Lower lobe of right lung (tissue), 2 donors: Measurements from ENCODE around the gene CAMK2D. TPM values are rescaled to one million over a fixed set of nuclear protein-coding genes. Genes with fewer than 3 reads are reported as not detected.

ENCODE experiments used
- ATAC-seq, 2 donors: fragments of 200-7000 bp; cut with Tn5 transposase; one replicate each; pipeline ENCODE4 v1.9.1; 2020 to 2022; ENCODE audit warnings: mild to moderate bottlenecking in 2 of 2, moderate library complexity in 2 of 2
- DNase-seq: peaks from one replicate; pipeline ENCODE4 v3.0.0-alpha.2; 2020
- H3K27ac ChIP-seq: fragments of 200-600 bp; one replicate; pipeline ENCODE4 v1.8.0; 2022
- H3K27me3 ChIP-seq: fragments of 200-600 bp; one replicate; pipeline ENCODE4 v1.8.0; 2022; ENCODE audit warnings: low read depth
- H3K36me3 ChIP-seq: fragments of 200-600 bp; one replicate; pipeline ENCODE4 v1.8.0; 2022; ENCODE audit warnings: mild to moderate bottlenecking
- H3K4me1 ChIP-seq: fragments of 200-600 bp; one replicate; pipeline ENCODE4 v1.8.0; 2022
- H3K4me3 ChIP-seq: fragments of 200-600 bp; one replicate; pipeline ENCODE4 v1.8.0; 2022; ENCODE audit warnings: mild to moderate bottlenecking
- H3K9me3 ChIP-seq: fragments of 200-600 bp; one replicate; pipeline ENCODE4 v1.8.0; 2022
- intact Hi-C: fragments of 100-400 bp; cut with DNase I; formaldehyde crosslinking; loops from one replicate; pipeline ENCODE4 v1.11.0; 2022
- total RNA-seq: library from RNA; stranded (reverse); fragmentation: NEBNext Ultra II Directional; extraction: Animal tissue kit (Norgen Biotek cat#: 25700); gene quantifications from one replicate; pipeline ENCODE4 v1.2.1, GENCODE V29; 2021
- TF ChIP-seq, protein P1 (sequence below): fragments of 200-600 bp; IDR thresholded peaks from one replicate; pipeline ENCODE4 v1.8.0; 2022; ENCODE audit warnings: antibody characterized with exemption, mild to moderate bottlenecking
- donor health status: DM: no; HTN: yes; CAD: no; lungs with severe emphysema.

CAMK2D gene
- total RNA-seq, 1 donor from 2014 or later: 40.7 TPM

DNA sequence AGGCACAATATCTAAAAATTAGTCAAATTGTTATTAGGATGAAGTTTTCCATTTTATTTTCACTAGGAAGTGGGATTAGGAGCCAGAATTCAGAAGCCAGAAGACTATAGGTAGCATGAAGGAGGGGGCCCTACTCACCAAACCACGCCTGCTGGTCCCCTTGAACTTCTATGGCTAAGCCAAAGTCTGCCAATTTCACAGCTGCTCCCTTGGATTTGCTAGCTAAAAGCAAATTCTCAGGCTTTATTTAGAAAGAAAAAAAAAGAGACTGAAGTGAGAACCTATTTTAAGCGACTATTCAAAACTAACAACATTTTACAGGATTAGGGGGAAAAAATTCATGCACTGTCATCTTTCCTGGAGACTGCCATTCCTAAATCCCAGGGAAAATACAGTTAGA, 224.3 kb downstream of the CAMK2D start:
- H3K4me1 ChIP-seq: no peaks in the 10 kb centered on the region
- no peak for ATAC-seq
- TF ChIP-seq, protein P1, sequence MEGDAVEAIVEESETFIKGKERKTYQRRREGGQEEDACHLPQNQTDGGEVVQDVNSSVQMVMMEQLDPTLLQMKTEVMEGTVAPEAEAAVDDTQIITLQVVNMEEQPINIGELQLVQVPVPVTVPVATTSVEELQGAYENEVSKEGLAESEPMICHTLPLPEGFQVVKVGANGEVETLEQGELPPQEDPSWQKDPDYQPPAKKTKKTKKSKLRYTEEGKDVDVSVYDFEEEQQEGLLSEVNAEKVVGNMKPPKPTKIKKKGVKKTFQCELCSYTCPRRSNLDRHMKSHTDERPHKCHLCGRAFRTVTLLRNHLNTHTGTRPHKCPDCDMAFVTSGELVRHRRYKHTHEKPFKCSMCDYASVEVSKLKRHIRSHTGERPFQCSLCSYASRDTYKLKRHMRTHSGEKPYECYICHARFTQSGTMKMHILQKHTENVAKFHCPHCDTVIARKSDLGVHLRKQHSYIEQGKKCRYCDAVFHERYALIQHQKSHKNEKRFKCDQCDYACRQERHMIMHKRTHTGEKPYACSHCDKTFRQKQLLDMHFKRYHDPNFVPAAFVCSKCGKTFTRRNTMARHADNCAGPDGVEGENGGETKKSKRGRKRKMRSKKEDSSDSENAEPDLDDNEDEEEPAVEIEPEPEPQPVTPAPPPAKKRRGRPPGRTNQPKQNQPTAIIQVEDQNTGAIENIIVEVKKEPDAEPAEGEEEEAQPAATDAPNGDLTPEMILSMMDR: no peak
- no peak overlapping the region for H3K4me3 ChIP-seq
- DNase-seq: no peak
- H3K9me3 ChIP-seq: no peaks in the 10 kb centered on the region
- no peak overlapping the region for H3K27ac ChIP-seq
- intact Hi-C loops: no loop called here
- H3K36me3 ChIP-seq: peaks cover 4% of the 10 kb centered on the region
- H3K27me3 ChIP-seq: no peaks in the 10 kb centered on the region

DNA sequence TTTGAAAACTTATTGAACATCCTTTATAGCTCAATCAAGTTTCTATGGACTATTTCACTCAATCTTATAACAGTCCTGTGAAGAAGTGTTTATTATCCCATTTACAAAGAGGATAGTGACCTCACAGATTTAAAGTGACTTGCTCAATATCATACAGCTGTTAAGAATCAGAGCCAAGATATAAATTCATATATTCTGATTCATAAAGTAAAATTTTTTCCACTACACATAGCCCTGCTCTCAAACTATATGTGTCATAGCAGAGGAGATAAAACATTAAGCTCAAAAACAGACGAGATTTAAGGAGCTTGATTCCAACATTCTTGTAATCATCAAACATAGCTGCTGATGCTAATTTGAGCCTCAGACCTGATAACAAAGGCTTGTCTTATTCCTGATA, 226.8 kb downstream of the CAMK2D start:
- ATAC-seq (no peak), DNase-seq (no peak)
- Histone ChIP-seq H3K36me3 (peaks cover 17% of the 10 kb centered on the region), H3K9me3 (no peaks in the 10 kb centered on the region), H3K4me1 (no peaks in the 10 kb centered on the region), H3K27ac (no peak overlapping the region), H3K4me3 (no peak overlapping the region), H3K27me3 (no peaks in the 10 kb centered on the region)
- intact Hi-C loops: no loop called here
- TF ChIP-seq, protein P1: no peak

DNA sequence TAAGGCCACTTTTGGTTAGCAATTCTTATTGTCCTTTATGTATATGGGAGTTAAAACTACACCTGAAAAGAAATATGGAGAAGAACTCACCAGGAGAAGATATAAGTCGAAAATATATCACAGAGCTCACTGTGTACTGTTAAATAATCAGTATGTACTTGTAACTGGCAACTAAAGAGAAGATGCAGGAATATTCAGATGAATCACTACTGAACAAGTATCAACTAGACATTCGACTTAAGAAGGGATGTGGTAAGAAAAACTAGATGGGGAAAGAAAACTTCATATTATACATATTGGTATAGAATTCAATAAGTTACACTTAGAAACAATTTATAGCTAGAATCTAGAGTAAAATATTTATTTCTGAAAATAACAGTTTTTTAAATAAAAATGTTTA, 230.0 kb downstream of the CAMK2D start:
- intact Hi-C loops: no loop called here
- no peak overlapping the region for H3K27ac ChIP-seq
- H3K27me3 ChIP-seq: no peaks in the 10 kb centered on the region
- H3K4me1 ChIP-seq: no peaks in the 10 kb centered on the region
- peaks cover 31% of the 10 kb centered on the region for H3K36me3 ChIP-seq
- DNase-seq (no peak), ATAC-seq (no peak)
- TF ChIP-seq, protein P1: no peak
- no peaks in the 10 kb centered on the region for H3K9me3 ChIP-seq
- H3K4me3 ChIP-seq: no peak overlapping the region

DNA sequence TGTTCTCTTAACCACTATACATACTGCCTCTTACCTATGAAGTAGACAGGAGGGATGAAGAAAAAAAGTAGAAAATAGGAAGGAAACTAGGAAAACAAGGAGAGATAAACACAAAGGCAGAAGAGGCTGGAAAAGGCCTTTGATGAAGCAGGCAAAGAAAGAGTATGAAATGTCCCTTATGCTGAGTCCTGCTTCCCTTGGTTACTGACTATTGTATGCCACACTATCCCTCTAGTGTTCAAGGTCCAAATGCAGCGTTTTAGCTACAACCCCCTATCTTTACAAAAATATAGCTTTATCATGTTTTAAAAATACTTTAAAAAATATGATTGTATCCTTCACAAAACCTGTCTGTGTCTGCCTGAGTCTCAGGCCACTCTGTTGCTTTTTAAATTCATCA, 233.1 kb downstream of the CAMK2D start:
- TF ChIP-seq, protein P1: no peak
- peaks cover 37% of the 10 kb centered on the region for H3K36me3 ChIP-seq
- intact Hi-C loops: no loop called here
- H3K9me3 ChIP-seq: no peaks in the 10 kb centered on the region
- H3K4me3 ChIP-seq: no peak overlapping the region
- no peaks in the 10 kb centered on the region for H3K4me1 ChIP-seq
- ATAC-seq (no peak), DNase-seq (no peak)
- no peaks in the 10 kb centered on the region for H3K27me3 ChIP-seq
- H3K27ac ChIP-seq: no peak overlapping the region

DNA sequence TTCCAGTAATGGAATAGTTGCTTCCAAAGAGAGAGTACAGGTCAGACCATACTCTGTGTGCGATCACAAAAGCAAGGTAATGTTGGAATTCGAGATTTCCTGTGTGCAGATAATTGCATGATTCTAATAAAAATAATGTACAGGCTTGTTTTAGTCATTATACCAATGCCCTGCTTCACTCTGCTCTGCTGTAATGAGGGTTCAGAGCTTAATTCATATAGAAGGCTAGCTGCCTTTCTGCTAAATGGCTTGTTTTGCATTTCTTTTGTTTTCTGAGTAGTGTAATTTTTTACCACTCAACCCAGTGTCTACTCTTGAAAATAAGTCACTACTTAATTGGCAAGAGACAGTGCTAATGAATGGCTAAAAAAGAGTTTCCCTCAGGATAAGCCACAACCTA, 236.0 kb downstream of the CAMK2D start:
- intact Hi-C loops: no loop called here
- Histone ChIP-seq H3K4me3 (no peak overlapping the region), H3K36me3 (peaks cover 40% of the 10 kb centered on the region), H3K27me3 (no peaks in the 10 kb centered on the region), H3K9me3 (no peaks in the 10 kb centered on the region), H3K27ac (no peak overlapping the region), H3K4me1 (no peaks in the 10 kb centered on the region)
- TF ChIP-seq, protein P1: no peak
- ATAC-seq: no peak
- DNase-seq: no peak
